HEK293 (cell line): ENCODE measurements around the gene MTCH1.

Experiments
- CTCF ChIA-PET: fragments of 350-600 bp; formaldehyde crosslinking; extraction: SDS; loops from one replicate; lab custom pipeline; 2021; ENCODE audit warnings: antibody characterized with exemption; lab: Yijun Ruan, JAX
- POLR2A ChIA-PET: fragments of 300-600 bp; formaldehyde crosslinking; extraction: SDS; loops from one replicate; lab custom pipeline; 2020; ENCODE audit warnings: antibody characterized with exemption, inconsistent platforms; lab: Yijun Ruan, JAX
- H3K27ac ChIP-seq: fragments of 200-500 bp; sonication (Bioruptor generic); 2 replicates; pipeline ENCODE4 v1.5.1; 2014; ENCODE audit warnings: low read depth, low read length, control low read depth, inconsistent platforms; ENCODE audit errors: extremely low read depth
- H3K36me3 ChIP-seq, 2 experiments: fragments of 200-500 bp in 1 of 2; sonication (Bioruptor generic) in 1 of 2; 1 replicate in 1 of 2; 2 replicates in 1 of 2; pipeline ENCODE4 v1.5.1; 2014 to 2017; ENCODE audit warnings: inconsistent platforms in 2 of 2, low read length in 2 of 2; ENCODE audit not compliant: control insufficient read depth in 2 of 2, insufficient read depth in 1 of 2
- H3K4me1 ChIP-seq: fragments of 200-500 bp; sonication (Bioruptor generic); 2 replicates; pipeline ENCODE4 v1.5.1; 2014; ENCODE audit warnings: mild to moderate bottlenecking, low read length, inconsistent platforms; ENCODE audit not compliant: control insufficient read depth, insufficient read depth
- H3K4me3 ChIP-seq: 2 replicates; pipeline ENCODE4 v1.5.1; 2011; ENCODE audit warnings: low read depth, mild to moderate bottlenecking, control low read depth, low read length, moderate library complexity
- H3K9me3 ChIP-seq: fragments of 200-500 bp; sonication (Bioruptor generic); 2 replicates; pipeline ENCODE4 v1.5.1; 2014; ENCODE audit warnings: low read depth, low read length, inconsistent platforms; ENCODE audit not compliant: control insufficient read depth, insufficient read depth
- BCL11A ChIP-seq: fragments of 450-650 bp; formaldehyde crosslinking; IDR thresholded peaks from 2 replicates; pipeline ENCODE4 v1.5.1; 2016; ENCODE audit warnings: low read depth, missing biosample characterization, missing genetic modification characterization
- GLI4 ChIP-seq: fragments of 450-650 bp; formaldehyde crosslinking; IDR thresholded peaks from 2 replicates; pipeline ENCODE4 v1.5.1; 2016; ENCODE audit warnings: missing biosample characterization, missing genetic modification characterization
- IKZF3 ChIP-seq: fragments of 450-650 bp; IDR thresholded peaks from 2 replicates; pipeline ENCODE4 v1.5.0; 2018; ENCODE audit warnings: missing biosample characterization, mild to moderate bottlenecking, missing genetic modification characterization, moderate library complexity
- MYNN ChIP-seq: fragments of 450-650 bp; formaldehyde crosslinking; IDR thresholded peaks from 2 replicates; pipeline ENCODE4 v1.5.1; 2016; ENCODE audit warnings: missing biosample characterization, missing genetic modification characterization, borderline replicate concordance
- SCRT2 ChIP-seq: fragments of 450-650 bp; formaldehyde crosslinking; IDR thresholded peaks from 2 replicates; pipeline ENCODE4 v1.5.1; 2016; ENCODE audit warnings: missing biosample characterization, missing genetic modification characterization
- TCF7L2 ChIP-seq: IDR thresholded peaks from 2 replicates; pipeline ENCODE4 v1.6.1; 2011; ENCODE audit warnings: low read depth, mild to moderate bottlenecking, inconsistent platforms, low read length, moderate library complexity, borderline replicate concordance
- ZEB2 ChIP-seq: fragments of 450-650 bp; formaldehyde crosslinking; IDR thresholded peaks from 2 replicates; pipeline ENCODE4 v1.5.1; 2016; ENCODE audit warnings: missing biosample characterization, missing genetic modification characterization
- ZNF366 ChIP-seq: fragments of 450-650 bp; formaldehyde crosslinking; conservative IDR thresholded peaks from 2 replicates; pipeline ENCODE4 v1.5.1; 2016; ENCODE audit warnings: missing biosample characterization, missing genetic modification characterization
- ZNF404 ChIP-seq: fragments of 450-650 bp; formaldehyde crosslinking; IDR thresholded peaks from 2 replicates; pipeline ENCODE4 v1.5.1; 2017; ENCODE audit warnings: missing biosample characterization, missing genetic modification characterization
- ZNF416 ChIP-seq: fragments of 450-650 bp; formaldehyde crosslinking; IDR thresholded peaks from 2 replicates; pipeline ENCODE4 v1.5.1; 2016; ENCODE audit warnings: missing biosample characterization, missing genetic modification characterization
- ZNF600 ChIP-seq: fragments of 450-650 bp; formaldehyde crosslinking; IDR thresholded peaks from 2 replicates; pipeline ENCODE4 v1.5.1; 2016; ENCODE audit warnings: missing biosample characterization, missing genetic modification characterization
- ZNF621 ChIP-seq: fragments of 450-650 bp; formaldehyde crosslinking; IDR thresholded peaks from 2 replicates; pipeline ENCODE4 v1.5.1; 2017; ENCODE audit warnings: missing biosample characterization, missing genetic modification characterization
- ZNF629 ChIP-seq: fragments of 450-650 bp; formaldehyde crosslinking; IDR thresholded peaks from 2 replicates; pipeline ENCODE4 v1.5.1; 2017; ENCODE audit warnings: missing biosample characterization, missing genetic modification characterization
- ZNF670 ChIP-seq: fragments of 450-650 bp; formaldehyde crosslinking; IDR thresholded peaks from 2 replicates; pipeline ENCODE4 v1.5.1; 2016; ENCODE audit warnings: missing biosample characterization, missing genetic modification characterization, low read depth
- ZNF791 ChIP-seq: fragments of 450-650 bp; formaldehyde crosslinking; IDR thresholded peaks from 2 replicates; pipeline ENCODE4 v1.5.1; 2016; ENCODE audit warnings: missing biosample characterization, missing genetic modification characterization
- TF ChIP-seq, protein P1 (sequence below): fragments of 450-650 bp; formaldehyde crosslinking; conservative IDR thresholded peaks from 2 replicates; pipeline ENCODE4 v1.5.1; 2016; ENCODE audit warnings: low read depth, missing biosample characterization, missing genetic modification characterization
- TF ChIP-seq, protein P2 (sequence below): fragments of 450-650 bp; formaldehyde crosslinking; IDR thresholded peaks from 2 replicates; pipeline ENCODE4 v1.5.1; 2016; ENCODE audit warnings: missing biosample characterization, missing genetic modification characterization
- TF ChIP-seq, protein P3 (sequence below): fragments of 450-650 bp; formaldehyde crosslinking; IDR thresholded peaks from 2 replicates; pipeline ENCODE4 v1.5.1; 2016; ENCODE audit warnings: missing biosample characterization, missing genetic modification characterization, low read depth
- TF ChIP-seq, protein P4 (sequence below): fragments of 450-650 bp; formaldehyde crosslinking; IDR thresholded peaks from 2 replicates; pipeline ENCODE4 v1.5.1; 2016; ENCODE audit warnings: missing biosample characterization, missing genetic modification characterization
- TF ChIP-seq, protein P5 (sequence below): fragments of 450-650 bp; formaldehyde crosslinking; IDR thresholded peaks from 2 replicates; pipeline ENCODE4 v1.5.1; 2016; ENCODE audit warnings: missing biosample characterization, missing genetic modification characterization
- TF ChIP-seq, protein P6 (sequence below): fragments of 450-650 bp; formaldehyde crosslinking; IDR thresholded peaks from 2 replicates; pipeline ENCODE4 v1.5.1; 2017; ENCODE audit warnings: missing biosample characterization, missing genetic modification characterization

The MTCH1 gene

DNA sequence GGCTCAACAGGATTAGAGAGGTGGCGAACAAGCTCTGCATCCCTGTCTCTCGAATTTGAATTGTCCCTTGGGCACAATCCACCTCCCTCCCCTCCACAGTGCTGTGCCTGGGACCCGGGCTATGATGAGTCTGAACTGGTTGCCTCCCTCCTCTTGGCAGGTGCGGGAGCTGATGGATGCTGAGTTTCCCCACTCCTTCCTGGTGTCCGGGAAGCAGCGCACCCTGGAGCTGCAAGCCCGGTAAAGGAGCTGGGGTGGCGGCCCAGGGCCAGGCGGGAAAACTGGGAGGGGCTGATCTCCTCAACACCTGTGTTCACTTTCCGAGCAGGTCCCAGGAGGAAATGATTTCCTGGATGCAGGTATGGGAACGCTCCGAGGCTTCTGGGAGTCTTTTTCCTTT lies 34.4 kb upstream of the MTCH1 start:
- H3K4me1 ChIP-seq, result peaks cover 3% of the 10 kb centered on the region; the same call in 1 of the 2 replicates
- POLR2A ChIA-PET, result interaction anchor here (0.6 to 1.8 kb wide), 2 partner anchors 154 to 190 kb away, joined by 3 to 5 read pairs; no protein-coding TSS in a partner anchor
- TF ChIP-seq, protein P1, sequence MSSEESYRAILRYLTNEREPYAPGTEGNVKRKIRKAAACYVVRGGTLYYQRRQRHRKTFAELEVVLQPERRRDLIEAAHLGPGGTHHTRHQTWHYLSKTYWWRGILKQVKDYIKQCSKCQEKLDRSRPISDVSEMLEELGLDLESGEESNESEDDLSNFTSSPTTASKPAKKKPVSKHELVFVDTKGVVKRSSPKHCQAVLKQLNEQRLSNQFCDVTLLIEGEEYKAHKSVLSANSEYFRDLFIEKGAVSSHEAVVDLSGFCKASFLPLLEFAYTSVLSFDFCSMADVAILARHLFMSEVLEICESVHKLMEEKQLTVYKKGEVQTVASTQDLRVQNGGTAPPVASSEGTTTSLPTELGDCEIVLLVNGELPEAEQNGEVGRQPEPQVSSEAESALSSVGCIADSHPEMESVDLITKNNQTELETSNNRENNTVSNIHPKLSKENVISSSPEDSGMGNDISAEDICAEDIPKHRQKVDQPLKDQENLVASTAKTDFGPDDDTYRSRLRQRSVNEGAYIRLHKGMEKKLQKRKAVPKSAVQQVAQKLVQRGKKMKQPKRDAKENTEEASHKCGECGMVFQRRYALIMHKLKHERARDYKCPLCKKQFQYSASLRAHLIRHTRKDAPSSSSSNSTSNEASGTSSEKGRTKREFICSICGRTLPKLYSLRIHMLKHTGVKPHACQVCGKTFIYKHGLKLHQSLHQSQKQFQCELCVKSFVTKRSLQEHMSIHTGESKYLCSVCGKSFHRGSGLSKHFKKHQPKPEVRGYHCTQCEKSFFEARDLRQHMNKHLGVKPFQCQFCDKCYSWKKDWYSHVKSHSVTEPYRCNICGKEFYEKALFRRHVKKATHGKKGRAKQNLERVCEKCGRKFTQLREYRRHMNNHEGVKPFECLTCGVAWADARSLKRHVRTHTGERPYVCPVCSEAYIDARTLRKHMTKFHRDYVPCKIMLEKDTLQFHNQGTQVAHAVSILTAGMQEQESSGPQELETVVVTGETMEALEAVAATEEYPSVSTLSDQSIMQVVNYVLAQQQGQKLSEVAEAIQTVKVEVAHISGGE (tag by site-specific recombination), result no peak
- TF ChIP-seq, protein P2, sequence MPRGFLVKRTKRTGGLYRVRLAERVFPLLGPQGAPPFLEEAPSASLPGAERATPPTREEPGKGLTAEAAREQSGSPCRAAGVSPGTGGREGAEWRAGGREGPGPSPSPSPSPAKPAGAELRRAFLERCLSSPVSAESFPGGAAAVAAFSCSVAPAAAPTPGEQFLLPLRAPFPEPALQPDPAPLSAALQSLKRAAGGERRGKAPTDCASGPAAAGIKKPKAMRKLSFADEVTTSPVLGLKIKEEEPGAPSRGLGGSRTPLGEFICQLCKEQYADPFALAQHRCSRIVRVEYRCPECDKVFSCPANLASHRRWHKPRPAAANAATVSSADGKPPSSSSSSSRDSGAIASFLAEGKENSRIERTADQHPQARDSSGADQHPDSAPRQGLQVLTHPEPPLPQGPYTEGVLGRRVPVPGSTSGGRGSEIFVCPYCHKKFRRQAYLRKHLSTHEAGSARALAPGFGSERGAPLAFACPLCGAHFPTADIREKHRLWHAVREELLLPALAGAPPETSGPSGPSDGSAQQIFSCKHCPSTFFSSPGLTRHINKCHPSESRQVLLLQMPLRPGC, result no peak
- TF ChIP-seq, protein P3, sequence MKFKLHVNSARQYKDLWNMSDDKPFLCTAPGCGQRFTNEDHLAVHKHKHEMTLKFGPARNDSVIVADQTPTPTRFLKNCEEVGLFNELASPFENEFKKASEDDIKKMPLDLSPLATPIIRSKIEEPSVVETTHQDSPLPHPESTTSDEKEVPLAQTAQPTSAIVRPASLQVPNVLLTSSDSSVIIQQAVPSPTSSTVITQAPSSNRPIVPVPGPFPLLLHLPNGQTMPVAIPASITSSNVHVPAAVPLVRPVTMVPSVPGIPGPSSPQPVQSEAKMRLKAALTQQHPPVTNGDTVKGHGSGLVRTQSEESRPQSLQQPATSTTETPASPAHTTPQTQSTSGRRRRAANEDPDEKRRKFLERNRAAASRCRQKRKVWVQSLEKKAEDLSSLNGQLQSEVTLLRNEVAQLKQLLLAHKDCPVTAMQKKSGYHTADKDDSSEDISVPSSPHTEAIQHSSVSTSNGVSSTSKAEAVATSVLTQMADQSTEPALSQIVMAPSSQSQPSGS (tag by site-specific recombination), result no peak
- no peak for TF ChIP-seq ZNF621
- 0 out of 2 replicates have a peak, but pooled peaks have one; percentile 26 for TF ChIP-seq IKZF3 (tag by site-specific recombination)
- no peak for TF ChIP-seq ZNF416 (tag by site-specific recombination)
- TF ChIP-seq, protein P4, sequence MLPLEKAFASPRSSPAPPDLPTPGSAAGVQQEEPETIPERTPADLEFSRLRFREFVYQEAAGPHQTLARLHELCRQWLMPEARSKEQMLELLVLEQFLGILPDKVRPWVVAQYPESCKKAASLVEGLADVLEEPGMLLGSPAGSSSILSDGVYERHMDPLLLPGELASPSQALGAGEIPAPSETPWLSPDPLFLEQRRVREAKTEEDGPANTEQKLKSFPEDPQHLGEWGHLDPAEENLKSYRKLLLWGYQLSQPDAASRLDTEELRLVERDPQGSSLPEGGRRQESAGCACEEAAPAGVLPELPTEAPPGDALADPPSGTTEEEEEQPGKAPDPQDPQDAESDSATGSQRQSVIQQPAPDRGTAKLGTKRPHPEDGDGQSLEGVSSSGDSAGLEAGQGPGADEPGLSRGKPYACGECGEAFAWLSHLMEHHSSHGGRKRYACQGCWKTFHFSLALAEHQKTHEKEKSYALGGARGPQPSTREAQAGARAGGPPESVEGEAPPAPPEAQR (tag by site-specific recombination), result no peak
- 0 out of 2 replicates have a peak, but pooled peaks have one; percentile 7 for TF ChIP-seq ZNF600 (tag by site-specific recombination)
- TF ChIP-seq GLI4, result no peak
- no peak for TF ChIP-seq ZEB2 (tag by site-specific recombination)
- TF ChIP-seq, all 188 proteins: peak for 2
- H3K9me3 ChIP-seq, result no peaks in the 10 kb centered on the region
- no peak overlapping the region for H3K27ac ChIP-seq
- no peak overlapping the region for H3K4me3 ChIP-seq
- H3K36me3 ChIP-seq, result no peaks in the 10 kb centered on the region
- CTCF ChIA-PET, result interaction anchor here (0.6 to 20.3 kb wide), 15 partner anchors 8 to 686 kb away, joined by 3 to 845 read pairs (median 41); partner anchors contain the start of genes C6orf89, FGD2, MTCH1 and PIM1

DNA sequence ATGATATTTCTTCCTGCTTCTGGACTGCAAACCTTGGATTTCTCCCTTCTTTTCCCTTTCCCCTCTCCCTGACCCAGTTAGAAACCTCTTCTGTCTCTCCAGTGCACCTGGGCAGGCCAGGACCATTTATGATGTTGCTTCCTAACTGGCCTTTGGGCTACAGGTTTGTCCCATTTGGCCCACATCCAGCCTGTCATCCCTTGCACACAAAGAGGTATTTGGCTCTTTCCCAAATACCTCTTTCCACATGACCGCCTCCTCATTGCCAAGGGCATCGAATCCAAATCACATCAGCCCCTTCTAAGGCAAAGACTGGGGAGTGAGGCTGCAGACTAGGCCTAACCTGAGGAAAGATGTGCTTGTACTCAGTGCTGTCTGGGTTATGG lies 33.1 kb upstream of the MTCH1 start:
- Histone ChIP-seq H3K9me3 (no peaks in the 10 kb centered on the region), H3K27ac (no peak overlapping the region), H3K36me3 (no peaks in the 10 kb centered on the region), H3K4me3 (no peak overlapping the region), H3K4me1 (peaks cover 3% of the 10 kb centered on the region; the same call in 1 of the 2 replicates)
- ChIA-PET CTCF (interaction anchor here (0.6 to 20.3 kb wide), 48 partner anchors 9 to 551 kb away, joined by 3 to 845 read pairs (median 9); partner anchors contain the start of genes C6orf89, FGD2, MTCH1 and PIM1), POLR2A (interaction anchor here (0.5 to 2.4 kb wide), 5 partner anchors 33 to 253 kb away, joined by 3 to 14 read pairs (median 5); partner anchors contain the start of gene MTCH1)
- TF ChIP-seq BCL11A (tag by site-specific recombination), result no peak
- no peak for TF ChIP-seq ZNF621
- peak; percentile 56 for TF ChIP-seq ZNF366 (tag by site-specific recombination)
- TF ChIP-seq SCRT2 (tag by site-specific recombination), result peak; percentile 82
- TF ChIP-seq, protein P5, sequence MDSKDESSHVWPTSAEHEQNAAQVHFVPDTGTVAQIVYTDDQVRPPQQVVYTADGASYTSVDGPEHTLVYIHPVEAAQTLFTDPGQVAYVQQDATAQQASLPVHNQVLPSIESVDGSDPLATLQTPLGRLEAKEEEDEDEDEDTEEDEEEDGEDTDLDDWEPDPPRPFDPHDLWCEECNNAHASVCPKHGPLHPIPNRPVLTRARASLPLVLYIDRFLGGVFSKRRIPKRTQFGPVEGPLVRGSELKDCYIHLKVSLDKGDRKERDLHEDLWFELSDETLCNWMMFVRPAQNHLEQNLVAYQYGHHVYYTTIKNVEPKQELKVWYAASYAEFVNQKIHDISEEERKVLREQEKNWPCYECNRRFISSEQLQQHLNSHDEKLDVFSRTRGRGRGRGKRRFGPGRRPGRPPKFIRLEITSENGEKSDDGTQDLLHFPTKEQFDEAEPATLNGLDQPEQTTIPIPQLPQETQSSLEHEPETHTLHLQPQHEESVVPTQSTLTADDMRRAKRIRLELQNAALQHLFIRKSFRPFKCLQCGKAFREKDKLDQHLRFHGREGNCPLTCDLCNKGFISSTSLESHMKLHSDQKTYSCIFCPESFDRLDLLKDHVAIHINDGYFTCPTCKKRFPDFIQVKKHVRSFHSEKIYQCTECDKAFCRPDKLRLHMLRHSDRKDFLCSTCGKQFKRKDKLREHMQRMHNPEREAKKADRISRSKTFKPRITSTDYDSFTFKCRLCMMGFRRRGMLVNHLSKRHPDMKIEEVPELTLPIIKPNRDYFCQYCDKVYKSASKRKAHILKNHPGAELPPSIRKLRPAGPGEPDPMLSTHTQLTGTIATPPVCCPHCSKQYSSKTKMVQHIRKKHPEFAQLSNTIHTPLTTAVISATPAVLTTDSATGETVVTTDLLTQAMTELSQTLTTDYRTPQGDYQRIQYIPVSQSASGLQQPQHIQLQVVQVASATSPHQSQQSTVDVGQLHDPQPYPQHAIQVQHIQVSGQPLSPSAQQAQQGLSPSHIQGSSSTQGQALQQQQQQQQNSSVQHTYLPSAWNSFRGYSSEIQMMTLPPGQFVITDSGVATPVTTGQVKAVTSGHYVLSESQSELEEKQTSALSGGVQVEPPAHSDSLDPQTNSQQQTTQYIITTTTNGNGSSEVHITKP (tag by site-specific recombination), result peak; percentile 60
- no peak for TF ChIP-seq TCF7L2
- TF ChIP-seq ZNF670 (tag by site-specific recombination), result no peak
- TF ChIP-seq ZNF791, result no peak
- TF ChIP-seq, protein P6, sequence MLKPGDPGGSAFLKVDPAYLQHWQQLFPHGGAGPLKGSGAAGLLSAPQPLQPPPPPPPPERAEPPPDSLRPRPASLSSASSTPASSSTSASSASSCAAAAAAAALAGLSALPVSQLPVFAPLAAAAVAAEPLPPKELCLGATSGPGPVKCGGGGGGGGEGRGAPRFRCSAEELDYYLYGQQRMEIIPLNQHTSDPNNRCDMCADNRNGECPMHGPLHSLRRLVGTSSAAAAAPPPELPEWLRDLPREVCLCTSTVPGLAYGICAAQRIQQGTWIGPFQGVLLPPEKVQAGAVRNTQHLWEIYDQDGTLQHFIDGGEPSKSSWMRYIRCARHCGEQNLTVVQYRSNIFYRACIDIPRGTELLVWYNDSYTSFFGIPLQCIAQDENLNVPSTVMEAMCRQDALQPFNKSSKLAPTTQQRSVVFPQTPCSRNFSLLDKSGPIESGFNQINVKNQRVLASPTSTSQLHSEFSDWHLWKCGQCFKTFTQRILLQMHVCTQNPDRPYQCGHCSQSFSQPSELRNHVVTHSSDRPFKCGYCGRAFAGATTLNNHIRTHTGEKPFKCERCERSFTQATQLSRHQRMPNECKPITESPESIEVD (tag by site-specific recombination), result no peak
- no peak for TF ChIP-seq MYNN (tag by site-specific recombination)
- TF ChIP-seq ZNF629 (tag by site-specific recombination), result no peak
- TF ChIP-seq ZNF404 (tag by site-specific recombination), result no peak
